ENCODE results near the gene ANKRD11.

ANKRD11 gene

DNA sequence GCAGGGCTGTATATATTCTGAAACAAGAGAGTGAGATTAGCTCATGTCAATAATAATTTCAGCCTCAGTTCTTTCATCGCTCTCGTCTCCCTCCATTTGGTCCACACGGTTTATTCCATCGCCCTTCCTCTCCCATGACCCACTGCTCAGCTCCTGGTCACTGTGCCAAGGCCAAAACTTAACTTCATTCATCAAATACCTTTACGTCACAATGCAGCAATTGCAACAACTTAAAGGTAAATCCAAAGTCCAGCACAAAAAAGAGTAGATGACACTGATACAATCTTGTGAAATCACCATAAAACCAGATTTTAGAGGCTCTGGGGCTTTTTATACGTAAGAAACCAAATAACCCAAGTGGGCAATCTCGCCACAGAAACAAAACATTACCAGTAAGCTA lies 72.0 kb downstream of the ANKRD11 start:
- peaks cover 38% of the 10 kb centered on the region for H3K36me3 ChIP-seq (ENCODE audit: insufficient read depth, insufficient read length, low read length)
- no peak for DNase-seq (ENCODE audit: low read depth, low spot score)
- peaks cover 12% of the 10 kb centered on the region for H3K4me1 ChIP-seq (ENCODE audit: insufficient read depth, insufficient read length)
- no peak overlapping the region for H3K9ac ChIP-seq (ENCODE audit: insufficient read length, low read depth)
- no peaks in the 10 kb centered on the region for H3K27me3 ChIP-seq (ENCODE audit: insufficient read depth, insufficient read length)
- no peaks in the 10 kb centered on the region for H3K9me3 ChIP-seq (ENCODE audit: insufficient read depth, low read length)
- H3K4me3 ChIP-seq (ENCODE audit: insufficient read length, low read depth), result no peak overlapping the region
- TF ChIP-seq YY1 (IDR thresholded peaks at IDR 0.05; ENCODE audit: insufficient read depth, insufficient read length) (no peak), SUZ12 (IDR thresholded peaks at IDR 0.05; ENCODE audit: extremely low read depth, insufficient read depth, insufficient read length) (no peak), ZNF274 (IDR thresholded peaks at IDR 0.05; ENCODE audit: low read depth, low read length) (no peak)

DNA sequence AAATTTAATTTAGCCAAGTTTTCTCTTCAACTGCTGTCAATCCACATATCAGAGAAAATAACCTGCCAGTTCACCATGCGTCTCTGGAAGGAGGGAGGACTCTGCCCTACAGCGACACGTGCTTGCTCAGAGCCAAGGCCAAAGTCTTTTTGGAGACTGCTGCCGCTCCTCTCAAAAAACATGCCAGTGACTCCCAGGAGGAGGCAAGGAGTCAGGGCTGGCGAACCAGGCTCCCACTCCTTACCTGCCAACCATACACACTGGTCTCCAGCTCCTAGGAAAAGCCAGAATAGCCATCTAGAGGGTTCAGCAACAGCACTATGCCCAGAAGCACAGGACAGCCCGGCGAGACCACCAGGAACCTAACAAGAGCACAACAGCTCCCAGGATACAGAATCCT lies 73.0 kb downstream of the ANKRD11 start:
- no peak overlapping the region for H3K4me3 ChIP-seq (ENCODE audit: insufficient read length, low read depth)
- H3K9ac ChIP-seq (ENCODE audit: insufficient read length, low read depth), result no peak overlapping the region
- DNase-seq (ENCODE audit: low read depth, low spot score), result no peak
- no peaks in the 10 kb centered on the region for H3K9me3 ChIP-seq (ENCODE audit: insufficient read depth, low read length)
- no peaks in the 10 kb centered on the region for H3K27me3 ChIP-seq (ENCODE audit: insufficient read depth, insufficient read length)
- peaks cover 38% of the 10 kb centered on the region for H3K36me3 ChIP-seq (ENCODE audit: insufficient read depth, insufficient read length, low read length)
- H3K4me1 ChIP-seq (ENCODE audit: insufficient read depth, insufficient read length), result peaks cover 16% of the 10 kb centered on the region
- TF ChIP-seq YY1 (IDR thresholded peaks at IDR 0.05; ENCODE audit: insufficient read depth, insufficient read length), result no peak
- no peak for TF ChIP-seq ZNF274 (IDR thresholded peaks at IDR 0.05; ENCODE audit: low read depth, low read length)
- TF ChIP-seq SUZ12 (IDR thresholded peaks at IDR 0.05; ENCODE audit: extremely low read depth, insufficient read depth, insufficient read length), result no peak

DNA sequence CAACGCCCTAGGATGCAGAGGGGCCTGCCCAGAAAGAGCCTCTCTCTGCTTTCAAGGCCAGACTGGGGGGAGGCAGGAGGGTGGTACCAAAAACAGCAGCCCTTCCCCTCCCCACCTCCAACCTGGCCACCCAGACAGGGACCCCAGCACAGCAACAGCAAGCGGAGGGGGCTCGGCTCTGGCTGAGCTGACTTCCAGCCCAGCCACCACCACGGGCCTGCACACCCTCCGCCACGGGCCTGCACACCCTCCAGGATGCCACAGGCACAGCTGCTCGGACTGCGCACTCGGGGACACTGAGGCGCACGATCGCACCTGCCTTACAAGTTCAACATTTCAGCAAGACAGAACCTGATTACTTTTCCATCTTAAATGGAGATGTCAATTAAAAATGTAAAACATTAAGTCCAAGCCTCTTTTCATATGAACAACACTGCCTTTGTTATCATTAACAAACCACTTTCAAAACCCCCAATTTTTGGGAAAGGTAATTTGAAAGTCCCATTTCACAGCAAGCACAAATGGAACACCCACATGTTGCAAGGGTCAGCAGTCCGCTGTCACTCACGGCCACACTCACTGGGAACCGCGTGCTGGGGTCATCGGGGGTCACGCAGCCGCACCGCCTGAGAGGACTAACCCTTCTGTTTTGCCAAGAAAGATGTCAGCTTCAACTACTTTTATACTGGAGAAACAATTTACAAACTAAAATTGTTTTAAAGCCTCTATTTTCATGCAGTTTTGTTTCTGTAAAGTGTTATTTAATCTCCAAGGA lies 76.4 kb downstream of the ANKRD11 start:
- TF ChIP-seq YY1 (IDR thresholded peaks at IDR 0.05; ENCODE audit: insufficient read depth, insufficient read length) (no peak), SUZ12 (IDR thresholded peaks at IDR 0.05; ENCODE audit: extremely low read depth, insufficient read depth, insufficient read length) (no peak), ZNF274 (IDR thresholded peaks at IDR 0.05; ENCODE audit: low read depth, low read length) (no peak)
- Histone ChIP-seq H3K4me3 (ENCODE audit: insufficient read length, low read depth) (no peak overlapping the region), H3K27me3 (ENCODE audit: insufficient read depth, insufficient read length) (no peaks in the 10 kb centered on the region), H3K4me1 (ENCODE audit: insufficient read depth, insufficient read length) (peaks cover 25% of the 10 kb centered on the region), H3K9me3 (ENCODE audit: insufficient read depth, low read length) (no peaks in the 10 kb centered on the region), H3K9ac (ENCODE audit: insufficient read length, low read depth) (peak overlapping the region; percentile 45), H3K36me3 (ENCODE audit: insufficient read depth, insufficient read length, low read length) (peaks cover 21% of the 10 kb centered on the region)
- no peak for DNase-seq (ENCODE audit: low read depth, low spot score)

DNA sequence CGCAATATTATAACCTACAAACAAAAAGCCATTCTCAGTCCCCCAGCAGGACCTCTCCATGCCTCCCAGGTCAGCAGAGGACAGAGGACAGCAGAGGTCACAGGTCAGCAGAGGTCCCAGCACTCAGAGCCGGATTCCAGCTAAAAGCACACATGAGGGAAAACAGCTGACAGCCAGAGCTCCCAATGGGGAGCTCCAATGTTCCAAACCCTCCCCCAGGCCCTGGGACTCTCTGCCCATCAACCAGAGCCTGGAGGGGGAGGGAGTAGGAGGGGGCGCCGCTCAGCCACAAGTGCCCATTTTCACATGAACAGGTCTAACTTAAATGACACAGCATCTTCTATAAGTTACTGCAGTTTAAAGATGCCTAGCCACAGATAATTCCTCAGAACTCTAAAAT lies 77.5 kb downstream of the ANKRD11 start:
- peaks cover 33% of the 10 kb centered on the region for H3K4me1 ChIP-seq (ENCODE audit: insufficient read depth, insufficient read length)

DNA sequence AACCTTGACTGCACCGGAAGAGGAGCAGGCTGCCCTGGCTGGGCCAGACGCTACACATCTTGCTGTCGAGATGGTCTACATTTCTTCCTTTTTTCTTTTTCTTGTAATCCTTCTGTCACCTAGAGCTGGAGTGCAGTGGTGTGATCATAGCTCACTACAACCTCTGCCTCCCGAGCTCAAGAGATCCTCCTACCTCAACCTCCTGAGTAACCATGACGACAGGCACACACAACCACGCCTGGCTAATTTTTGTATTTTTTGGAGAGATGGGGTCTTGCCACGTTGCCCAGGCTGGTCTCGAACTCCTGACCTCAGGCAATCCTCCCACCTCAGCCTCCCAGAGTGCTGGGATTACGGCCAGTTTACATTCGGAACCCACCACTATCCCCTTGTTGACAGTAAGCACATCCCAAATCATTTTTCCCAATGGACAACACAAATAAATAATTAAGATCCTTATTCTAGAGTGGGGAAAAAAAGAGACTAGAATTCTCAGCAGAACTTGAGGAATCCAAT lies 79.0 kb downstream of the ANKRD11 start:
- peaks cover 44% of the 10 kb centered on the region for H3K4me1 ChIP-seq (ENCODE audit: insufficient read depth, insufficient read length)
- no peak for TF ChIP-seq SUZ12 (IDR thresholded peaks at IDR 0.05; ENCODE audit: extremely low read depth, insufficient read depth, insufficient read length)
- no peak for TF ChIP-seq YY1 (IDR thresholded peaks at IDR 0.05; ENCODE audit: insufficient read depth, insufficient read length)
- no peak for TF ChIP-seq ZNF274 (IDR thresholded peaks at IDR 0.05; ENCODE audit: low read depth, low read length)
- DNase-seq (ENCODE audit: low read depth, low spot score), result no peak
- no peaks in the 10 kb centered on the region for H3K9me3 ChIP-seq (ENCODE audit: insufficient read depth, low read length)
- peaks cover 2% of the 10 kb centered on the region for H3K36me3 ChIP-seq (ENCODE audit: insufficient read depth, insufficient read length, low read length)
- H3K4me3 ChIP-seq (ENCODE audit: insufficient read length, low read depth), result no peak overlapping the region
- H3K27me3 ChIP-seq (ENCODE audit: insufficient read depth, insufficient read length), result no peaks in the 10 kb centered on the region
- no peak overlapping the region for H3K9ac ChIP-seq (ENCODE audit: insufficient read length, low read depth)

More for the DNA sequence above, 77.5 kb downstream of the ANKRD11 start:
- Histone ChIP-seq H3K9me3 (ENCODE audit: insufficient read depth, low read length) (no peaks in the 10 kb centered on the region), H3K27me3 (ENCODE audit: insufficient read depth, insufficient read length) (no peaks in the 10 kb centered on the region), H3K9ac (ENCODE audit: insufficient read length, low read depth) (no peak overlapping the region), H3K4me3 (ENCODE audit: insufficient read length, low read depth) (no peak overlapping the region), H3K36me3 (ENCODE audit: insufficient read depth, insufficient read length, low read length) (peaks cover 15% of the 10 kb centered on the region)
- DNase-seq (ENCODE audit: low read depth, low spot score), result no peak
- no peak for TF ChIP-seq YY1 (IDR thresholded peaks at IDR 0.05; ENCODE audit: insufficient read depth, insufficient read length)
- TF ChIP-seq ZNF274 (IDR thresholded peaks at IDR 0.05; ENCODE audit: low read depth, low read length), result no peak
- TF ChIP-seq SUZ12 (IDR thresholded peaks at IDR 0.05; ENCODE audit: extremely low read depth, insufficient read depth, insufficient read length), result no peak

DNA sequence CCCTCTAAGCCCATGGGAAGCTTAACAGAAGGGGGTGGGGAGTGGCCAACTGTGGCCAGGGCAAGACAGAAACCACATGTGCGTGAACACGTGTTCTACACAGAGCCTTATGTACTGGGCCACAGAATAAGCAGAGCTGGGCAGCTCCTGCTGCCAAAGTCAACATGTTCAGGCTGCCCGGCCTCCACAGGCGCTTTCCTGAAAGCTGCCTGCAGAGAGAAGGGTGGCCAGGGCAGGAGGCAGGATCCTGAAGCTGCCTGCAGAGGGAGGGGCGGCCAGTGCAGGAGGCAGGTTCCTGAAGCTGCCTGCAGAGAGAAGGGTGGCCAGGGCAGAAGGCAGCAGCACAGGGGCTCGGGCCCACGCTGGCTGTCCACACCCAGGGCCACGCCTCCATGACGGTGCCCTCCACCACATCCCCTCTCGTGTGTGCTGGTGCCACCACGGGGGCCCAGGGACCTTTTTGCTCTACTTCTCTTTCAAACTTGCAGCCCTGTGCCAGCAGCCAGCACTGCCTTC lies 79.5 kb downstream of the ANKRD11 start:
- no peak for DNase-seq (ENCODE audit: low read depth, low spot score)
- Histone ChIP-seq H3K9ac (ENCODE audit: insufficient read length, low read depth) (no peak overlapping the region), H3K27me3 (ENCODE audit: insufficient read depth, insufficient read length) (no peaks in the 10 kb centered on the region), H3K4me3 (ENCODE audit: insufficient read length, low read depth) (no peak overlapping the region), H3K9me3 (ENCODE audit: insufficient read depth, low read length) (no peaks in the 10 kb centered on the region), H3K4me1 (ENCODE audit: insufficient read depth, insufficient read length) (peaks cover 46% of the 10 kb centered on the region), H3K36me3 (ENCODE audit: insufficient read depth, insufficient read length, low read length) (peaks cover 2% of the 10 kb centered on the region)
- TF ChIP-seq YY1 (IDR thresholded peaks at IDR 0.05; ENCODE audit: insufficient read depth, insufficient read length) (no peak), SUZ12 (IDR thresholded peaks at IDR 0.05; ENCODE audit: extremely low read depth, insufficient read depth, insufficient read length) (no peak), ZNF274 (IDR thresholded peaks at IDR 0.05; ENCODE audit: low read depth, low read length) (no peak)

DNA sequence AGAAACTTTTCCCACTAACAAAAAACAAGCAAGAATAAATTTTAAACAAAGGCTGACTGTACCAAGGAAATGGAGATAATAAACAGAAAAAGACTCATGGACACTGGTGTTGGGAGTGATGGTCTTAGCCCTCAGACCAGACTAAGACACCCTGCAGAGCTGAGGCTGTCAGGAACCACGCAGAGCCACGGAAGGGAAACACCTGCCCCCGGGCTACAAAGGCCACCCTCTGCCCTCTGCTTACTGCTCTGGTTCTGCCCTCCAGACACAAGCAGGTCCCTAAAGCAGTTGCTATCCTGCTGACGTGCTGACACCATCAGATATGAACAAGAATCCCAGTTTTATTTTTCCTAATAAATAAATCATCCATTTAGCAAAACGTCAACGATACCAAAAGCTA lies 80.0 kb downstream of the ANKRD11 start:
- no peaks in the 10 kb centered on the region for H3K9me3 ChIP-seq (ENCODE audit: insufficient read depth, low read length)
- no peak for DNase-seq (ENCODE audit: low read depth, low spot score)
- no peak overlapping the region for H3K9ac ChIP-seq (ENCODE audit: insufficient read length, low read depth)
- no peaks in the 10 kb centered on the region for H3K27me3 ChIP-seq (ENCODE audit: insufficient read depth, insufficient read length)
- H3K4me1 ChIP-seq (ENCODE audit: insufficient read depth, insufficient read length), result peaks cover 44% of the 10 kb centered on the region
- no peaks in the 10 kb centered on the region for H3K36me3 ChIP-seq (ENCODE audit: insufficient read depth, insufficient read length, low read length)
- H3K4me3 ChIP-seq (ENCODE audit: insufficient read length, low read depth), result no peak overlapping the region
- TF ChIP-seq ZNF274 (IDR thresholded peaks at IDR 0.05; ENCODE audit: low read depth, low read length), result no peak
- TF ChIP-seq SUZ12 (IDR thresholded peaks at IDR 0.05; ENCODE audit: extremely low read depth, insufficient read depth, insufficient read length), result no peak
- TF ChIP-seq YY1 (IDR thresholded peaks at IDR 0.05; ENCODE audit: insufficient read depth, insufficient read length), result no peak
